ENCODE data around the gene KLHL8.
"Not testable (repeated sequence)": the region's sequence is repeated elsewhere in the genome, so short reads cannot be mapped to it uniquely, and the experiment has no call there.

Gene KLHL8

DNA sequence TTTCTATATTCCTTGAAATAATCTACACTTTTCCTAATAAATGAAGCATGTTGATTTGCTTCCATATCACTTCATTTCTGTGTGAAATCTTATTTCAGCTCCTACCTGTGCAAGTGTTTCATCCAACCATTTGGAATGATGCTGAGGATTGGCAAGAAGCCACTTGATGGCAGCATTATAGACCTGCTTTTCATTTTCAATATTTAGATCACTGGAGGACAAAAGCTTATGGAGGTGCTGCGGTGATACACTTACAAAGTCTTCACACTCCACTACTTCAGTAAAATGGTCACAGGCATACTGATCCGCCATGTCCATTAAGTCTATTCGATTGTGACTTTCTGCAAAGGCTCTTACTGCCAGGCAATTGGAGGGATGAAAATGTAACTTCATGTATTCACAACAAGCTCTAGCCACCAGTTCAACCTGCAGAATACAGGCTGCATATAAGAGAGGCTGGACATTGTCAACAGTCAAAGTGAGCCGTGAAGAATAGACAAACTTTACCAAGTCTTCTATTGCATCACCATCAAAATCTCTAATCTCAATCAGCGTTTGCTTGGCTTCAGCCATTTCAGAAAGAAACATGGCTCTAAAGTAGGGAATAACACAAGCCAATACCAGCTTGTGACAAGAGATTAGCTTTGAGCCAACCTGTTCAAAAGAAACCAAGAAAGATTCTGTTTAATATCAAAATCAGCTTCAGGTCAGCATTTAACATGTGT is 35.1 kb downstream of the KLHL8 start:
- DNase-seq (ENCODE audit: low read depth, low spot score): no peak

DNA sequence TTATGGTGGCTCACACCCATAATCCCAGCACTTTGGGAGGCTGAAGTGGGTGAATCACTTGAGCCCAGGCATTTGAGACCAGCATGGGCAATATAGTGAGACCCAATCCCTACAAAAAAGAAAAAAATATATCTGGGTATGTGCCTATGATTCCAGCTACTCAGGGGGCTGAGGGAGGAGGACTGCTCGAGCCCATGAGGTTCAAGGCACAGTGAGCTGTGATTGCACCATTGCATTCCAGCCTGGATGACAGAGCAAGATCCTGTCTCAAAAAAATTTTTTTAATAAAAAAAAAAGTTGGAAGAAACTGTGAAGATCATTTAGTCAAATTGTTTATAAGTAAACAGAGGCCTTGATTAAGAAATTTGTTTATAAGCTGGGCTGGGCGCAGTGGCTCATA is 39.7 kb downstream of the KLHL8 start:
- DNase-seq (ENCODE audit: low read depth, low spot score): no peak

More for the DNA sequence above, 35.1 kb downstream of the KLHL8 start:
- no peak overlapping the region for H3K27ac ChIP-seq

DNA sequence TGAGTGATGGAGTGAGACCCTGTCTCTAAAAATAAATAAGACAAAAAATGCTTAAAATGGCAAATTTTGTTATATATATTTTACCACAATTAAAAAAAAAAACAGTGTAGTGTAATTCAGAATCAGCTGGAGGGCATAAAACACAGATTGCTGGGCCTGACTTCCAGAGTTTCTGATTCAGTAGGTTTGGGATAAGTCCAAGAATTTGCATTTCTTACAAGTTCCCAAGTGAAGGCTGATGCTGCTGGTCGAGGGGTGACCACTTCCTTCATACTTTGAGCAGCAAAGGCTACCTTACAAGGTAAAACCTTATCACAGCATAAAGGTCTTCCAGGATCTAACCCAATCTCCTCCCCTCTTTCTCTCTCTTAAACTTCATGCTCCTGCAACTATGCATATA is 40.7 kb downstream of the KLHL8 start:
- H3K27ac ChIP-seq: no peak overlapping the region
- no peak for DNase-seq (ENCODE audit: low read depth, low spot score)

More for the DNA sequence above, 39.7 kb downstream of the KLHL8 start:
- H3K27ac ChIP-seq: no peak overlapping the region

DNA sequence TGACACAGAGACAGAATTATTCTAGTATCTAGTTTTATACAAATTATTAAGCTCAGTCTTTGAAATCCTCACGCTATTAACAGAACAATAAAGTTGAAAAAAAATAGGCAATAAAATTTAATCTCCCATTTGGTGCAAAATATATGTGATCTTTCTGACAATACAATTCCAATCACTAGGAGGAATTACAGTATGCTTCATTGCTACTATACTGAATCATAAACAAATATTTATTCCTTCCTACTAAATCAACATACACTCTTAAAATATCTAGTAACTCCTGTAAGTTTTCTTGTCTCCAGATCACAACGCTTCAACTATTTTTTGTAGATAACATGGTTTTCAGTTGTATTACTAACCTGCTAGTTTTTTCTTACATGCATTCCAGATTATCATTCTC is 45.7 kb downstream of the KLHL8 start:
- no peak for DNase-seq (ENCODE audit: low read depth, low spot score)
- H3K27ac ChIP-seq: no peak overlapping the region

DNA sequence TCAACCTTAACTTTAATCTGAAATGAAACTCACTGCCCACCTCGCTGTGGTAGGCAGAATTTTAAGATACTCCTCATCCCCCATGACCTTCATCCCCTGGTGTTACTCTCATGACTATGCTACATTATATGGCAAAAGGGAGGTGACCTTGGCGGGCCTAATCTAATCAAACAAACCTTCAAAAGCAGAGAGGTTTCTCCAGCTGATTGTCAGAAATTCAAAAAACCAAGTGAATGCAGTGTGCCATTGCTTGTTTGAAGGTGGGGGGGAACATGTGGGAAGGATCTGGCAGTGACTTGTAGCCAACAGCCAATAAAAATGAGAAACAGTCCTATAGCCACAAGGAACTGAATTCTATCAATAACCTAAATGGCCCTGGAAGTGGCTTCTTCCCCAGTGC is 48.5 kb downstream of the KLHL8 start:
- no peak for DNase-seq (ENCODE audit: low read depth, low spot score)

DNA sequence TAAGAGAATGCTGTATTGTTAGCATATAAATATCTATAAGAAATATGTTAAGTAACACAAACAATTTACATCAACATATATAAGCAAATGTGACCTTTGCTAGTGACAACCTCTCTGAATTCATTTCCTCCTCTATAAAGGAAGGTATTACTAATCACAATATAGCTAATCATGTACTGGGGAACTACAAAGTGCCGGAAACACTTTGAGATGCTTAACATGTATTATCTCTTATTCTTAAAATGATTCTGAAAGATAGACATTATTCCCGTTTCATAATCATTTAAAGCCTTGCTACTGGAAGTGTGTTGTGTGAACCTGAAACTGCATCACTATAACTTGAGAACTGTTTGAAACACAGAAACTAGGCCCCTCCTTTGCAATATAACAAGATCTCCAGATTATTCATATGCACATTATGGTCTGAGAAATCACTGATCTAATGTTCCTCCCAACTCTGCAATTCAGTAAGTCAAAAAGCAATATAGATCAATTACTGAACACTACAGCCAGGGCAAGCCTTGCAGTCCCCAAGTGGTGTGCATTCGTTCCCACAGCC is 54.0 kb downstream of the KLHL8 start:
- H3K27ac ChIP-seq: no peak overlapping the region
- DNase-seq (ENCODE audit: low read depth, low spot score): no peak

More for the DNA sequence above, 48.5 kb downstream of the KLHL8 start:
- no peak overlapping the region for H3K27ac ChIP-seq

DNA sequence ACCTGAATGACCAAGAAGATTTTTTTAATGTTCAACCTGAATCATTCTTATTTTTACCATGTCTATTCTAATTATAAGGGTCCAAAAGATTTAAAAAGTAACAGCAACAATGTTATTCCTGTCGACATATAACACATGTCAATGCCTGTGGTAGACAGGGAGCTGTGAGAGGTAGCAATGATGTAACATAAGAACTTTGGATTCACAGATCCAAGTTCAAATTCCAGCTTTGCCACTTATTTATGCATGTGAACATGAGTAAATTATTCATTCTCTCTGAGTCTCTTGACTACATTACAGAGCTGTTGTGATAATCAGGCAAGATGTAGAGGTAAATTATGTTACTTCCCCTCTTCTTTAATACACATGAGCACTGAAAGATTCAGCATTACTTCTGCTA is 54.5 kb downstream of the KLHL8 start:
- no peak overlapping the region for H3K27ac ChIP-seq
- DNase-seq (ENCODE audit: low read depth, low spot score): no peak

DNA sequence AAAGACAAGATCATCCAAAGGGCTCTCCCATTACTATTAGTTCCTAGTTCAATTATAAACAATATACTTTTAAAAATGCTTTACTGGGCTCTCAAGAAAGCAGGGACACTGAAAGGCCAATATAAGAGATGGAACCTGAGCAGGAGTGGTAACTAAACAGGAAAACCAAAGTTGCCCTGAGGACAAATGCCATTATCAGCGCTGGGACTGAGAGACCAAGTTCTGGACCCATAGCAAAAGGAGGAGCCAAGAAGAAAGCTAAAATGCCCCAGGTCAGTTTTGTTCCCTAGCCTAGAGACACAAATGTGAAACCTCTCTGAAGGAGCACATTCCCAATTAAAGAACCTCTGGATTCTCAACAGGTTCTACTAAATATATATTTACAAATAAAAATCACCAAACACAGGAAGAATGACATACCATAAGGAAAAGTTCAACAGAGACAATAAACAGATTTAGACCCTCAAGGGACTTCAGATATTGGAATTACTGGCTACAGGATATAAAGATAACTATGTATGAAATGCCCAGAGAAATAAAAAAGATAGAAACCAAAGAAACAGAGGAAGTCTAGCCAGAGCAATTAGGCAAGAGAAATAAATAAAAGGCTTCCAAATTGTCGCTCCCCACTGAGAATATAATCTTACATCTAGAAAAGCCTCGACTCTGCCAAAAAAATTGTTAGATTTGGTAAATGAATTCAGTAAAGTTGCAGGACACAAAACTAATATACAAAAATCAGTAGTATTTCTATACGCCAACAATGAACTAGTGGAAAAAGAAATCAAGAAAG is 67.1 kb downstream of the KLHL8 start:
- no peak overlapping the region for H3K27ac ChIP-seq
- no peak for DNase-seq (ENCODE audit: low read depth, low spot score)

DNA sequence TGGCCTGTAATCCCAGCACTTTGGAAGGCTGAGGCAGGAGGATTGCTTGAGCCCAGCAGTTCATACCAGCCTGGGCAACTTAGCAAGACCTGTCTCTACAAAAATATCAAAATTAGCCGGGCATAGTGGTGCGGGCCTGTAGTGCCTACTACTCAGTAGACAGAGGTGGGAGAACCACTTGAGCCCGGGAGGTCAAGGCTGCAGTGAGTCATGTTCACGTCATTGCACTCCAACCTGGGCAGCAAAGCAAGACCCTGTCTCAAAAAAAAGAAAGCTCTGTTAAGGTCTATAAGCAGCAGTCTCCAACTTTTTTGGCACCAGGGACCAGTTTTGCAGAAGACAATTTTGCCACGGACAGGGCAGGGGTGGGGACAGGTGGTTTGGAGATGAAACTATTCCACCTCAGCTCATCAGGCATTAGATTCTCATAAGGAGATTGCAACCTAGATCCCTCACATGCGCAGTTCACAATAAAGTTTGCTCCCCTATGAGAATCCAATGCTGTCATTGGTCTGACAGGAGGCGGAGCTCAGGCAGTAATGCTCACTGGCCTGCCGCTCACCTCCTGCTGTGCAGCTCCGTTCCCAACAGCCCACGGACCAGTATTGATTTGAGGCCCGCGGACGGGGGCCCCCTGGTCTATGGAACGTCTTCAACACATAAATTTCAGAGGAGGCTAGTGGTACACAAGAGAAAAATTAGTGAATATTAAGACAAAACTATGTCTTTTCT is 67.9 kb downstream of the KLHL8 start:
- DNase-seq (ENCODE audit: low read depth, low spot score): no peak
- H3K27ac ChIP-seq: no peak overlapping the region

DNA sequence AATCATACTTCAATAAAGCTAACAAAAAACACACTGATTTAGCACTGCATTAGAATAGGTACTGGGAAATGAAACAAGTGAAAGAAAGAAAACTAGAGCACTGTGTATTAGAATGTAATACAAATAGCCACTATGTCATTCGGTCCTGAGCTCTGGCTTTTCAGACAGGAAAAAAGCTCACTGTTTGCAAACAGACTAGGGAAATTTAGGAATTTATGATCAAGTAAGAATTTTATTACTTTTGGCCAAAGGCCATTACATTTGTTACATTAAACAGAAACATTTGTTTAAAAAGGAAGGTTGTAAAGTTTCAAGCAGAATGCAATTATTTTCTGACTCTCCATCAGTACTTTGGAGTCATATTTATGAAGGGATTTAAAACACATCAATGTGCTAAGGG is 68.7 kb downstream of the KLHL8 start:
- no peak for DNase-seq (ENCODE audit: low read depth, low spot score)

DNA sequence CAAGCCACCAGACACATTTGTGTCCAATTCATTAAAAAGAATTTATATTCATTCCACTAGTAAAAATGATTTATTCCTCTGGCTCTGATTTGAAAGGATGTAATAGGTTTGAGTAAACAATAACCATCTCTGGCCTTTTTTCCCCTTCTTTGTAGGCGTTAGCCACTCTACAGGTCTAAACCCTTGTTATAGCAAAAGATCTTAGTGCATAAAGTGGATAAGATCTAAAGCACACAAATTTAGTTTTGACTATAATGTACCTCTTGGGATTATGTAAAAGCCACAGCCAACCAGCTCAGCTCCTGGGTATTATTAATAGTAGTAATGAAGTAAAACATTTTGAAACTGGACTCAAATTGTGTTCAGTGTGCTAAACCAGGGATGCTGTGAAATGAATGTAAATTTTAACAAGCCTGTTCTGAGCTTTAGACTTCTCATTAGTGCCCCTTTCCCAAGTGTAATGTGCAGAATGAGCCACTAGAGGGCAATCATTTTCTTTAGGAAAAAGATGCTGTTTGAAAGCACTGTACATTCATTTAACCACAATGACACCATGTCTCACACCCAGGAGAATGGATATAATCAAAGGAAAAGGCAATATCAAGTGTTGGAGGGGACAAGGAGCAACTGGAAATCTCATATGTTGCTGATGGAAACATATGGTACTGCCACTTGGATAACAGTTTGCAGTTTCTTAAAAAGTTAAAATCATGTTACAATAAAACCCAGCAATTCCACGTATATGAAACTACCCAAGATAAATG is 69.7 kb downstream of the KLHL8 start:
- peak; percentile 5 for DNase-seq (ENCODE audit: low read depth, low spot score)
- no peak overlapping the region for H3K27ac ChIP-seq

More for the DNA sequence above, 68.7 kb downstream of the KLHL8 start:
- H3K27ac ChIP-seq: no peak overlapping the region

DNA sequence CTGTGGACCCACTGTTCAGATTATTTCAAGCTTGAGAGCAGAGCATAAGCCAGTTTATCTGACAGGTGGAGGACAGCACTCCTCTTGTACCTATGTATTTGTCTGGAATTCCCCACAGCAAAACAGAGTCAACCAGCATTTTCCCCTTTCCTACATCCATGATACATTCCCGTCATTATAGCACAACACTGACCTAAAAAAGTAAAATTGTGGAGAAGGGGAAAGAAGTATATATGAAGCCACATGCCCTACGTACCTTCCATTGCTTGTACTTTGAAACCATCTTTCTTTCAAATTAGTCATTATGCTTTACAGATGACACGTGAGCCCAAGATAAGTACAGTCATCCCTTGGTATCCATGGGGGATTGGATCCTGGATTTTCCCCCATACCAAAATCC is 73.3 kb downstream of the KLHL8 start:
- DNase-seq (ENCODE audit: low read depth, low spot score): no peak
- H3K27ac ChIP-seq: no peak overlapping the region

DNA sequence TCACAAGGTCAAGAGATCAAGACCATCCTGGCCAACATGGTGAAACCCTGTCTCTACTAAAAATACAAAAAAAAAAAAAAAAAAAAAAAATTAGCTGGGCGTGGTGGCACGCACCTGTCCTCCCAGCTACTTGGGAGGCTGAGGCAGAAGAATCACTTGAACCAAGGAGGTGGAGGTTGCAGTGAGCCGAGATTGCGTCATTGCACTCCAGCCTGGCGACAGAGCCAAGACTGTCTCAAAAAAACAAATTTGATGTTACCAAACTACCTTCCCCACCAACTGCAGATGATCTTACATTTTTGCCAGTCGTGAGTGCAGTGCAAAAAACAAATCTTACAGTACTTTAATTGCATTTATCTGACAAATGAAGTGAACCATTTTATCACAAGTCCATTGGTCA is 74.5 kb downstream of the KLHL8 start:
- DNase-seq (ENCODE audit: low read depth, low spot score); H3K27ac ChIP-seq: not testable (repeated sequence)

DNA sequence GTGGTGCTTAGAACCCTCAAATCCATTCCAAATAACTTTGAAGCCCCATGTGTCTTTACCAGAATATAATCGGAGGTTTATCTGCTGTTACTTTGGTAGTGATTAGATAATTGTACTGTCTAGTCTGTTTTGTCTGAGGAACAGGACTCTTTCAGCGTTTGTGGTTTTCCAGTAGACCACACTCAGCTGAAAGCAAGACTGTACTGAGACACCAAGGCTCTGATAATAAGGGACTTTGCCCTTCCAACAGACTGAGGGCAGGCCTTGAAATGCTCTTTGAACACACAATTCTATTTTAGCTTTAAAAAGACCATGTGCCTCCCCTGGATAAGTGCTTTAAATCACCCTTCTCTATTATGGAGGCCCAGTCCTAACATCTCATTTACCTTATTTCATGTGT is 76.1 kb downstream of the KLHL8 start:
- DNase-seq (ENCODE audit: low read depth, low spot score): no peak
- H3K27ac ChIP-seq: no peak overlapping the region

DNA sequence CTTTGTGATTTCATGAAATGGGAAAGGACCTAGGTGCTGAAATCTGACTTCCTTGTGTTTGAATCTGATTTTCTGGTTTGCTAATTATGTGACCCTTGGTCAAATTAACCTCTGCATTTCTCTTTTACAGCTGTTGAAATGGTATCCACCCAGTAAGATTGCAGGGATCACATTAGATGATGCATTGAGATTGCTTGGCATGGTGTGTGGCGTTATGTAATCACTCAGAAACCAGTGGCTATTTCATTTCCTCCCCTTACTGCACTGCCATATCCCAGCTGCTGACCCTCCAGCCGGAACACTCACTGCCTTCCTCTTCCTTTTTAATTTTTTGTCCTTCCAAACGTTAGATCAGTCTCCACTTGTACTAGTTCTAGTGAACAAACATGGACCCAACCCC is 79.0 kb downstream of the KLHL8 start:
- DNase-seq (ENCODE audit: low read depth, low spot score): no peak
- H3K27ac ChIP-seq: no peak overlapping the region

DNA sequence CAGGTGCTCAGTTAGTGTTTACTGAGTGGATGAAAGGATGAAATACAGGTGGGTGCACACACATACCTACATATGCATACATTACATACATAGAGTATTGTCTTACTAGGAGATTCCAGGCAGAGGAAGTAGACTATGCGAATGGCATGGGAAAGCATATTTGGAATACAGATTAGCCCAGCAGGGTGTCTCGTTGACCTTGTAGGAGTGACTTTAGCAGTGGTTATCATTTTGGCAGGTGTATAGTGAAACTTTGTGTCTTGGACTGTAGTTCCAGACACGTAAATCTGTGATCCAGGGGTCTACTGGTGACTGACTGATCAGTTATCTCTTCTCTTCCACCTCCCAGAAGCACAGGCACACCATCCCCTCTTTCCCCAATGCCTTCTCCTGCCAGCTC is 86.3 kb downstream of the KLHL8 start:
- no peak for DNase-seq (ENCODE audit: low read depth, low spot score)
- no peak overlapping the region for H3K27ac ChIP-seq

DNA sequence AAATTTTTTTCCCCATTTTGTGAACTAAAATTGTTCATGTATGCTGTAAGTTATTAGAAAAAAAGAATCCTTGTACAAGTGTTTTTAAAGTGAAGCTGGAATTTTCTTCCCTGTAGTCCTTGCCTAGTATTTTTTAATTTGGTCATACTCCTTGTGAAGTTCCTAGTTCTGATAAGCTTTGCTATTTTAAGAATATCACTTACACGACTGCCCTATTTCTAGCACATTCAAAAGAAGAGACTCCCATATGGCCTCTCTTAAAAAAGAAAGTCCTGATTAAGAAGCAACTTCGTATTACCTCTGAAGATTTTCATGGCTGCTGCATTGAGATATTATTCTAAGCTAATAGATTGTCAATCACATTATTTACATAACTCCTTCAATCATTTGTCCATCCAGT is 87.2 kb downstream of the KLHL8 start:
- H3K27ac ChIP-seq: no peak overlapping the region
- no peak for DNase-seq (ENCODE audit: low read depth, low spot score)

DNA sequence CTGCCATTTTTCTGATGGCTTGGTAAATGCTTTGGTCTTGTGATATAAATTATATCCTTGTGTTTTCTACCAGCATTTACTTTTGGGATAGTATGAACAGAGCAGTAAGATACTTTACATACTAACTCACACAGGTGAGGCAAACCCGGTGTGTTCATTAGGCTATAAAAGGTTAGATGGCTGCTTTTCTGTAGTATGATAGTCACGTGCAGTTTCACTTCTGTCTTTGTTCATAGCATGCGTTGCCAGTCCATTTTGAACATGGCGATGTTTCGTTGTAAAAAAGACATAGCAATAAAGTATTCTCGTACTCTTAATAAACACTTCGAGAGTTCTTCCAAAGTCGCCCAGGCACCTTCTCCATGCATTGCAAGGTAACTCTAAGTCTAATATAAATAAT is 88.4 kb downstream of the KLHL8 start:
- DNase-seq (ENCODE audit: low read depth, low spot score): no peak
- no peak overlapping the region for H3K27ac ChIP-seq

DNA sequence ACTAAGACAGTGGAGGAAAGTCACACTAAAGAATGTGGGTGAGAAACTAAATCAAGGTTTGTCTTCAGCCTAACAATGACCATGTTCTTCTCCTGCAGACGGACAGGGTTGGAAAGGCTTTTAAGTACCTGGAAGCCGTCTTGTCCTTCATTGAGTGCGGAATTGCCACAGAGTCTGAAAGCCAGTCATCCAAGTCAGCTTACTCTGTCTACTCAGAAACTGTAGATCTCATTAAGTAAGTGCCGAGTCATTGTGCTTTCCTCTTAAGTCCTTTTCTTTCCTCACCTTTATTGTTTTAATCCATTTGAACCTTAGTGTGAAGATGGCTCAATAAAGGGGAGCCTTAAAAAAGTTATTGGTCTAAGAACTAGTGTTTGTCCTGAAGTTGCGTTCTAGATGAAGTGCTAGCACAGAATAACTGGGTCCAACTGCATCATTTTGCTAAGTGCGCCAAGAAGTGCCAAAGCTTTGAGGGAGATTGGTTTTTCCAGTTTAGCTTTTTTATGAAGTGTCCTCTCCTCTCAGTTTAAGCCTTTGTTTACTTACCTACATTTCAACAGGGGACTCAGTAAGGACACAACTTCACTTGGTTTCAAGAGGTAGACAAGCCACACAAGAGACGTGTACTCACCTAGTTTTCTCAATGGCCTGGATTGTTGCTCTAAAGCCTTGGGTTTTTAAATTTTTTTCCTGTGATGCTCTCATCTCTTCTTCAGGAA is 89.3 kb downstream of the KLHL8 start:
- DNase-seq (ENCODE audit: low read depth, low spot score): no peak
- no peak overlapping the region for H3K27ac ChIP-seq

All from epithelial cell of prostate (primary cell).